HG03442 (cell line): ENCODE measurements around the gene SCAMP3.
A peak's percentile ranks its signal among the peaks of the same experiment; 100 is the strongest.
"Not testable (repeated sequence)": the region's sequence is repeated elsewhere in the genome, so short reads cannot be mapped to it uniquely, and the experiment has no call there.

Experiments used
- ATAC-seq: cut with Tn5 transposase; IDR thresholded peaks from one replicate; pipeline ENCODE4 v1.9.1; 2021; ENCODE audit warnings: mild to moderate bottlenecking, moderate library complexity; ENCODE audit not compliant: unreplicated experiment

The SCAMP3 gene

GRCh38 chr1:155261852-155262673 lies at the start of gene SCAMP3:
SCAMP3 (minus strand) TSS chr1:155262360; CDS start chr1:155262151, 209 bp downstream.
- peak; percentile 89 for ATAC-seq

- no peak for ATAC-seq
These were observed 47.4 kb upstream of the SCAMP3 start for GRCh38 chr1:155309423-155310021.

DNA sequence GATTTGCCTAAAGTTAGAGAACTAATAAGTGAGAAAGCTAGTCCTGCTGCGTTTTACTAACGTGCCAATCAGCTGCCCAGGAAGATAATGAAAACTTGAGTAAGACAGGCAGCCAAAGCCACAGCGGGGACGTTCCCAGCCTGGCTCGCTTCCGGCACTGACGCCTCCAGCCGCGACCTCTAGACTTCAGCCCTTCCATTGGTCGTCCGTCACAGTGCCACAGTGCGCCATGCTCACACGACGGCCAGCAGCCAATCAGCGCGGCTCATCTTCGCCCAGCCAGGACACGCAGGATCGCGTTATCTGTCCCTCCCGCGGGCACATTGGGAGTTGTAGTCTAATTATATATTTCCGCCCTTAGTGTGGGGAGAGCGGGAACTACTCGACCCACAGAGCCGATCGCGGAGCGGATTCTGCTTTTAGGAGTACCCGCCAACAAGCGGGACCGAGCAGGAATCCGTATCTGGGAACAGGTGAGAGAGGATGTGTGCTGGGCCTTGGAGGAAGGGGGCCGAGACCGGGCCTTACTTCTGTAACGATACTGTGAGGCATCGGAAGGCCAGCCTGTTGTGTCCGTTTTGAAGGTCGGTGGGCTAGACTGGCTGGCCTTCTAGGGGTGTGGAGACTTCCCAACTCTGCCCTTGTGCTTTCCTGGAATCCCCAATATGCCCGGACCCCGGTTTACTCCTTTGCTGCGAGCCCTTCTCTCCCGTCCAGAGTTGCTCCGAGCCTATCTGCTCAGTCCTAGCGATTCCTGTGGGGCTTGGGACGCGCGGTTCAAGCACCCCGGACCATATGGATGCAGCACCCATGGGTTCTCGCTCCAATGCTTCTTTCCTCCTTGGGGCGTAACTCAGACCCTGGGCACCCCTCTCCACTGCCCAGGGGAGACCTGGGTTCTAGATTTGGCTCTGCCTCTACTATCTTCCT lies 46.6 kb upstream of the SCAMP3 start, which contains the start of gene FDPS:
TSS of gene FDPS (plus strand) at position 374 of the 930 bp plus-strand sequence. CDS start 924 bp downstream, outside the sequence.
- ATAC-seq: peak; percentile 94

GRCh38 chr1:155307247-155307740 lies 45.1 kb upstream of the SCAMP3 start:
- no peak for ATAC-seq

DNA sequence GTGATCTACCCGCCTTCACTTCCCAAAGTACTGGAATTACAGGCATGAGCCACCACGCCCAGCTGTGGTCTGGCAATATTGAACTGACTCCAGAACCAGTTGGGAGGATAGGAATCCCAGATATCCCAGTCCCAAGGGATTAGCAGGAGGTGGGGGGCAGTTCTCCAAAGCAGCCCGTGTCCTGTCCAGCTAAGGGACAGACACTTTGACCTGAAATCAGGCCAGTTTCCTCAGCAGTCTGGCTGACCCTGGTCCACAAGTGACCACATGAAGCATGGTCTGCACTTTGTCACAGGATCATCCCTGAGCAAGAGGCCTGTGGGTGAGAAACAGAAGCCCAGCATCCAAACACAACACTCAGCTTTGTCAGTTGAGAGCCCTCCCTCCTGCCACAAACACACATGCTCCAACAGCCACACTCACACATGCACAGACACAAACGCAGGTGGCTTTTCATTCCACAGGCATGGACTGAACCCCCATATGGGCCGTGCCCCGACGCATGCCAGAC lies 43.8 kb upstream of the SCAMP3 start:
- ATAC-seq: no peak

DNA sequence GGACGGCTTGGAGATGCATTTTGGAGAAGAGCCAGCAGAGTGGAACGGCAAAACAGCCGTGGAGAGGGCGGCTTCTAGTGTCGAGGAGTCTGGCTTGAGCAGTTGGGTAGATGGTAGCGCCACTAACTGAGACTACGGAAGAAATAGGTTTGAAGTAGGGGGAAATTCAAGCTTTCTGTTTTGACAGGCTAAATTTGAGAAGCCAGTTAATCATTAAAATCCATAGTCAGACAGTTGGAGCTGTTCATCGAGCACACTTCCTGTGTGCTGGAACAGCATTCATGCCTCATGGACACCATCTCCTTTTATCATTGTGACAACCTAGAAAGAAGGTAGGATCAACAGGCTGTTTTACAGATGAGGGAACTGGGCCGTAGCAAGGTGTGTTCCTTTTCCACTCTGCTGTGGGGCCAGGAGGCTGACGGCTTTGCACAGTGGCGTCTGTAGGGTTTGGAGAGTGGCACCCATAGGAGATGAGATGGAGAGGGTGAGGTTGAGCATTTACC lies 42.5 kb upstream of the SCAMP3 start:
- no peak for ATAC-seq

- no peak for ATAC-seq
These were observed 39.2 kb upstream of the SCAMP3 start, which contains the start of gene PKLR for GRCh38 chr1:155301342-155301841. PKLR (minus strand) TSS chr1:155301438; CDS start chr1:155301395, 43 bp downstream.

DNA sequence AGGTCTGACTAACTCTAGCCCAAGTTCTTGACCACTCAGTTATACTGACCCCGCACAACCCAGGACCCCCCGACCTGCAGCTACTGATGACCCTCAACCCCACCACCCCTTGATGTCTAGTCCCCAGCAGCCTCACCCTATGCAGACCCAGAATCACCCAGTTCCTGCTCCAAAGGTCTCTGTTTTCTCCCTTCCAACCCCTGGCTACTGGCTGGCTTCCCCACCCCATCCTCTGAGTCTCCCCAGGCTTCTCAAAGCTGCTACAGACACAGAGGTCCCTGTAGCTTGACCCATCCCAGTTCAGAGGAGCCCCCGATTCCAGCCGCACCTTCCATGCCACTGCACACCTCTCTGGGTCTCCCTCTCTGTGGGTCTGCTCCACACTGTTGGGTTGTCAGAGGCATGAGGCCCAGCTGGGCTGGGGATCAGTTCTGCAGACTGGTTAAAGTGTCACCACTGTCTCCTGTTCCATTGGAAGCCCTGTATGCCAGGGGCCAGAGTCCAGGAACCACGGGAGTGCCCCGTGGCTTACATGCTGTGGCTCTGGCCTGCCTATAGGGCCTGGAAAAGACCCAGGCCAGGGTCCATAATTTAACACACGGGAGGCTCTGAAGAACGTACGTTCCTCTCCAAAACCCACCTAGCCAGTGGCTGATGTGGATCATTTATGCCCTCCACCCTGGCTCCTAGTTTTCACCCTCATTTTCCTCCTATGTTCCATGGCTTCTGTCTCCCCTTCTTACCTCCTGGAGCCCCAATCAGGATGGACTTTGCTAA lies 38.6 kb upstream of the SCAMP3 start:
- no peak for ATAC-seq

DNA sequence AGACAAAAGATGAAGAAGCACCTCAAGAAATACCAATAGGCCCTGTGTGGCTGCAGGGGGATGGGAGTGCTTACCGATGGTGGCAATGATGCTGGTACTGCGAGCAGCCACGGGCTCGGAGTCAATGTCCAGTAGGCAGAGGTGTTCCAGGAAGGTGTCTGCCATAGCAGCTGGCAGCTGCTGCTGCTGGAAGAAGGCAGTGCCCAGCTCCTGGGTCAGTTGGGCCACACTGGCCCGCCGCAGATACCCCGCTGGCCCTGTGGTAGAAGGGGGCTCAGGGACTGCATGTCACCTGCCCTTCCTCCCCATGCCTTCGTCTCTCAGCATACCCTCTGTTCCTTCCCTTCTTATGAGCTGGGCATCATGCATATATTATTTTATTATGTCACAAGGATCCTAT lies 37.9 kb upstream of the SCAMP3 start:
- ATAC-seq: no peak

- no peak for ATAC-seq
These were observed 35.2 kb upstream of the SCAMP3 start for GRCh38 chr1:155297384-155297783.

DNA sequence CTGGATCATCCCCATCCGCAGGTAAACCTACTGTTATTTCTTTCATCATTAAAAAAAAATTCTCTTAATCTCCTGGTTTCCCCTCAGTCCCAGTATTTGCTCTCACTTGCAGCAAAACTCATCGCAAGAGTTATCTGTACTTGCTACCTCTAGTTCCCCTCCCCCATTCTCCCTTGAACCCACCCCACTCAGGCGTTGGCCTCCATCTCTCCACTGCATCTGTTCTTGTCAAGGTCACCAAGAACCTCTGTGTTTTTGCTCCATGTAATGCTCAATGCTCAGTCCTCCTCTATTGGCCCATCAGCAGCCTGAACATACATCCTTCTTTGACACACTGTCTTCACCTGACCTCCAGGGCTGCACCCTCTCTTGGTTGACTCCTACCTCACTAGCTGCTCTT lies 34.5 kb upstream of the SCAMP3 start:
- ATAC-seq: no peak

- no peak for ATAC-seq
These were observed 33.7 kb upstream of the SCAMP3 start for GRCh38 chr1:155295942-155296267.

- no peak for ATAC-seq
These were observed 33.2 kb upstream of the SCAMP3 start for GRCh38 chr1:155295183-155295941.

DNA sequence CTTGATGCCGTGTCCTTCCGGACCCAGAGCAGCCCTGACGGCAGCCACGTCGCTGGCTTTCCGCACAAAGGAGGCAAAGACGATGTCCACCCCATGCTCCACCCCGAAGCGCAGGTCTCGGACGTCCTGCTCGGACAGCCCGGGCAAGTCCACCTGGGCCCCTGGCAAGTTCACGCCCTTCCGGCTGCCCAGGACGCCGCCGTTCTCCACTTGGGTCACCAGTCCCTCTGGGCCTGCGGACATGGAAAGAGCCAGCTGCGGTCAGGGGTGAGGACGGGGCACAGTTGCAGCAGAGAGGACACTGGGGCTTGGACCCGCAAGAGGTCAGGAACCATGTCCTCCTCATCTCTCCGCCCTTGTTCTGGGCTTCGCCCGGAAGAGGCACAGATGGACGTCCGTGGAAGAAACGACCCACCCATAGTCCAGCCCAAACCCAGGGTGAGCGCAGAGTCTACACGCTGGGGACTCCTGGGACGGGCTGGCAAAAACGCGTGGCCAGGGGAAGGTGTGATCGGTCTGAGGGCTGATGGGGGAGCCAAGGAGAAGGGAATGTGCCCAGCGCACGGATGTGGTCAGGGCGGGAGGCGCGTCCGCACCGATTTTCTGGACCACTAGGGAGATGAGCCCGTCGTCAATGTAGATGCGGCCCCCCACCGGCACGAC lies 32.5 kb upstream of the SCAMP3 start:
- no peak for ATAC-seq

DNA sequence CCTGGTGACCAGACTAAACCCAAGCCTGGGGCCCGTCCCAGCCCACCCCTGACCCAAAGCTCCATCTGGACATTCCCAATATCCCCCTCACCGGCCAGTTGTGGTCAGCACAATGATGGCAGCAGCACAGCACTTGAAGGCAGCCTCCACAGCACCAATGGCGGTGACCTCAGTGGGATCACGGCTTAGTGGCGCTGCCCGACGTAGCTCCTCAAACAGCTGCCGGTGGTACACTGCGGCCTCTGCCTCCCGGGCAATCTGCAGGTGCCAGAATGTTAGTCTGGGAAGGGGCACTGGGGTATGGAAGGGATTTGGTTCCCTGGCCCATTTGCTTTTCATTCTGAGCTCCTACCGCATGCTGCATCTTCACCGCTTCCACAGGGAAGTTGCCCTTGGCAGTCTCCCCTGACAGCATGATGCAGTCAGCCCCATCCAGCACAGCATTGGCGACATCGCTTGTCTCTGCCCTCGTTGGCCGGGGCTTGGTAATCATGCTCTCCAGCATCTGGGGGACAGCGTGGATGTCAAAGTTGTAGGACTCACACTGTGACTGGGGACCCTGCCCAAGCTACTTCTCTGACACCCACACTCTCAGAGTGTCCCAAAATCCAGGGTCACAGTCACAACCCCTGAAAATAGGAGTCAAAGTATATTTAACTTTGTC lies 31.1 kb upstream of the SCAMP3 start:
- ATAC-seq: no peak

DNA sequence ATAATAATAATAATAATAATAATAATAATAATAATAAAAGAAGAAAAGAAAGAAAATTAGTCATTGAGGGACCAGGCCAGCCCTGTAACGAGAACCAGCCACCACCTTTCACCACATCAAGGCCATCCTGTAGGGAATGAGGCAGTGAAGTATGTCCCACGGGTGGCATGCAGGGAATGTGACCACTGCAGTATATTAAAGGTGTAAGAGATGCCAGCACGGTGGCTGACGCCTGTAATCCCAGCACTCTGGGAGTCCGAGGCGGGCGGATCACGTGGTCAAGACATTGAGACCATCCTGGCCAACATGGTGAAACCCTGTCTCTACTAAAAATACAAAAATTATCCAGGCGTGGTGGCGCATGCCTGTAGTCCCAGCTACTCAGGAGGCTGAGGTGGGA lies 28.8 kb upstream of the SCAMP3 start:
- ATAC-seq: not testable (repeated sequence)

GRCh38 chr1:155287987-155288543 lies 25.9 kb upstream of the SCAMP3 start:
- ATAC-seq: no peak

DNA sequence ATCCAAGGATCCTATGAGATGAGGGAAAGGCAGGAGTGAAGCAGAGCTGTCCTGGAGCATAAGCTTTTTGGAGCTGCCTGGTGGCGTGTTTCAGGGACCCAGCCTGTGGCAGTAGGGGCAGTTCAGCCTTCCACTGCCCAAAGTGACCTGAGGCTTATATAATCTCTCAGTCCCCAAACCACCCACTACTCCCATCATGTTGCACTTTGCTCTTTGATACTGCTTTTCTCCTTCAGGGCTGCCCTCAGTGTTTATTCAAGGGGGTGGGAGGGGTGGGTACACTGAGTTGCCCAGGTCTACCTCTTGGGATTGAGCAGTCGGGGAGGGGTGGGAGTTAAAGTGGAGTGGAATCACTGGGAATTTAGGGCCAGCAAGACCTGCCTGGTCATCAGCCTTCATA lies 24.4 kb upstream of the SCAMP3 start:
- no peak for ATAC-seq
